ENCODE measurements around the gene TIMM9.

DNA sequence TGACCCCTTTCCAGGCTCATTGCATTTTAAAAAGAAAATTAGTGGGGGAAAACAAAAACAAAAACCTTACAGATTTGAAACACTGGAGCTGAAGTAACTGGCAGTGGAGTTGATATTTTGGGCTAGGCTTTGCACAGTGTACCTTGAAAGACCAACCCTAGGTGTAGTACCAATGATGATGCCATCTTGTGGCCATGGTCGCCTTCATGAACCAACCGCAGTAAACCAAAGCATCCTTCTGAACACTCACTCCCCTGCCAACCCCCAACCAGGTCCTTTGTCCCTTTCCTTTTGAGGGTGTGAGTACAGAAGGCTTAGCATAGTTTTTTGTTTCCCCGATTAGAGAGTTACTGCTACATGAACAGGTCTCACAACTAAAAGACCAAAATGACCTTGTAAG is 25.7 kb downstream of the TIMM9 start:
- no peak for TF ChIP-seq CTCF (IDR thresholded peaks at IDR 0.05)
- no peak for TF ChIP-seq POLR2A (IDR thresholded peaks at IDR 0.05)

Data from lower leg skin (tissue), 3 donors.